Kidney glomerular epithelial cell (primary cell): ENCODE measurements around the gene DNAI2.

Experiments
- DNase-seq: peaks from one replicate; lab custom pipeline; 2025; lab: John Stamatoyannopoulos, UW

The DNAI2 gene

DNA sequence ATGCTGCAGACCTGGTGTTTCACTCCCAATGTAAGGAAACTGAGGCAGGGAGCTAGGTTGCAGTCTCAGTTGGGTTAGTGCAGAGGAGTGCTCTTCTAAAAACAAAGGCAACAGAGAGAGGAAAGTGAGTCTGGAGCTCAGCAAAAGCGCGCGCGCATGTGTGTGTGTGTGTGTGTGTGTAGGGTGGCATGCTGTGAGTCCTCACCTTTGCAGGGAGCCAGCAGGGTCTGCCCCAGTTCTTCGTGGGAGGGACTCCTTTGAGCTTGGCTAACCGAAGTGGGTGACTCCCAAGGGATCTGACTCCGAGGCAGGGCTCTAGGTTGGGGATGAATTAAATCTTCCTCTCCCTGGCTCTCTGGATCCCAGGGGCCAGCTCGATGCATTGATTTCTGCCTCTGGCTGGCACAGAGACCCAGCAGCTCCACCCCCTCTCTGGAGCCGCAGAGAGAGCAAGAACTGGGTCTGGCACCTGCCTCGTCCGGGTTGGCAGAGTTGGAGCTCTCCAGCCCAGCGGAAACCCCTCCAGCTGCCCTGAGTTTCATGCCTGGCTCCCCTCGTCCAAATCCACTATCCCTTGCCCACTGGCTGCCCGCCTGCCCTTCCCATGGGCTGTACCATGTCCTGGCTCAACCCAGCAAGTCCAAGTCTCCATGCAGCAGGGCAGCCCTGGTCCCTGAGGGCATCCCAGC, 88.9 kb downstream of the DNAI2 start:
- no peak for DNase-seq
